Measurements from ENCODE around the gene ANKS3. TPM values are rescaled to one million over a fixed set of nuclear protein-coding genes. Genes with fewer than 3 reads are reported as not detected.

The ANKS3 gene, protein sequence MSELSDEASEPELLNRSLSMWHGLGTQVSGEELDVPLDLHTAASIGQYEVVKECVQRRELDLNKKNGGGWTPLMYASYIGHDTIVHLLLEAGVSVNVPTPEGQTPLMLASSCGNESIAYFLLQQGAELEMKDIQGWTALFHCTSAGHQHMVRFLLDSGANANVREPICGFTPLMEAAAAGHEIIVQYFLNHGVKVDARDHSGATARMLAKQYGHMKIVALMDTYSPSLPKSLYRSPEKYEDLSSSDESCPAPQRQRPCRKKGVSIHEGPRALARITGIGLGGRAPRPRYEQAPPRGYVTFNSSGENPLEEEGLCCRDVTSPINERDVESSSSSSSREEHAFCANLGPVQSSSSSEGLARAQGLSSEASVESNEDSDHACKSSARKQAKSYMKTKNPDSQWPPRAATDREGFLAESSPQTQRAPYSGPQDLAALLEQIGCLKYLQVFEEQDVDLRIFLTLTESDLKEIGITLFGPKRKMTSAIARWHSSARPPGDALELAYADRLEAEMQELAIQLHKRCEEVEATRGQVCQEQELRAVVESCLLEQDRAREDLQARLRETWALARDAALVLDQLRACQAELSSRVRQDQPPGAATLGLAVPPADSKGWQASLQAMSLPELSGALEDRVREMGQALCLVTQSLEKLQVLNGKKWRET
- total RNA-seq (27.6 TPM), polyA plus RNA-seq (ENCODE audit: insufficient read depth, low read depth, low replicate concordance) (20.7 TPM)
- long read RNA-seq, donor 1, partial matches to known transcripts: 0 of 1 reads
- long read RNA-seq, donor 1, other reads (novel, unspliced or antisense): 0 of 1 reads
- long read RNA-seq, donor 2, partial matches to known transcripts: 0 of 3 reads
- long read RNA-seq, donor 2, other reads (novel, unspliced or antisense): 0 of 3 reads
- long read RNA-seq, donor 3, partial matches to known transcripts: 0 of 3 reads
- long read RNA-seq, donor 3, other reads (novel, unspliced or antisense): 0 of 3 reads
- long read RNA-seq, donor 4, partial matches to known transcripts: 0 of 2 reads
- long read RNA-seq, donor 4, other reads (novel, unspliced or antisense): 0 of 2 reads
- long read RNA-seq, donor 5: 0 reads
- long read RNA-seq, donor 6, partial matches to known transcripts: 0 of 1 reads
- long read RNA-seq, donor 6, other reads (novel, unspliced or antisense): 0 of 1 reads
- long read RNA-seq, donor 7, partial matches to known transcripts: 6 of 50 reads
- long read RNA-seq, donor 7, other reads (novel, unspliced or antisense): 43 of 50 reads
- long read RNA-seq, donor 8, partial matches to known transcripts: 0 of 2 reads
- long read RNA-seq, donor 8, other reads (novel, unspliced or antisense): 0 of 2 reads
- long read RNA-seq, donor 9, partial matches to known transcripts: 0 of 1 reads
- long read RNA-seq, donor 9, other reads (novel, unspliced or antisense): 0 of 1 reads
- long read RNA-seq, donor 10, partial matches to known transcripts: 0 of 2 reads
- long read RNA-seq, donor 10, other reads (novel, unspliced or antisense): 0 of 2 reads

- Histone ChIP-seq H3K27me3 (ENCODE audit: control insufficient read depth, insufficient read depth, low read length) (no peaks in the 10 kb centered on the region), H3K27ac (ENCODE audit: low read depth in 2 of 2, low read length in 2 of 2) (peak within 1 kb of the TSS; percentile 78 to 82), H3K36me3 (ENCODE audit: control insufficient read depth in 2 of 3, insufficient read depth in 3 of 3, low read length in 3 of 3) (no peaks in the 10 kb centered on the region), H3K9ac (ENCODE audit: low read length in 3 of 3) (peak within 1 kb of the TSS; percentile 59 to 69 (median 59)), H3K4me3 (ENCODE audit: low read length in 3 of 3) (peak within 1 kb of the TSS; percentile 83 to 97 (median 91)), H3K4me1 (ENCODE audit: control insufficient read depth in 2 of 3, insufficient read depth in 2 of 3, low read depth in 1 of 3, low read length in 3 of 3) (peaks cover 0 to 7% (median 6%) of the 10 kb centered on the region in 3 donors), H3K9me3 (ENCODE audit: control insufficient read depth in 2 of 3, insufficient read depth in 1 of 3, low read length in 3 of 3) (no peaks in the 10 kb centered on the region)
- FAIRE-seq (peak; percentile 73), DNase-seq (peak; percentile 96 to 98 (median 97))
- intact Hi-C loops (cut with DNase I): no loop called here
- no peak for TF ChIP-seq CTCF (IDR thresholded peaks at IDR 0.05; ENCODE audit: borderline replicate concordance, extremely low read depth, insufficient read depth)
These were observed at the start of gene ANKS3, which contains the start of gene DNAAF8 for GRCh38 chr16:4734063-4734729. TSS of gene ANKS3 (minus strand) at chr16:4734271. CDS start at chr16:4730149, 4,122 bp downstream. TSS of gene DNAAF8 (plus strand) at chr16:4734537. CDS start at chr16:4736515, 1,978 bp downstream.

GRCh38 chr16:4783251-4783950, 49.3 kb upstream of the ANKS3 start:
- H3K27me3 ChIP-seq (ENCODE audit: control insufficient read depth, insufficient read depth, low read length): no peaks in the 10 kb centered on the region
- no peak for TF ChIP-seq CTCF (IDR thresholded peaks at IDR 0.05; ENCODE audit: borderline replicate concordance, extremely low read depth, insufficient read depth)
- no peak overlapping the region for H3K27ac ChIP-seq (ENCODE audit: low read depth in 2 of 2, low read length in 2 of 2)
- DNase-seq (no peak), FAIRE-seq (no peak)
- no peak overlapping the region for H3K9ac ChIP-seq (ENCODE audit: low read length in 3 of 3)
- no peaks in the 10 kb centered on the region for H3K4me1 ChIP-seq (ENCODE audit: control insufficient read depth in 2 of 3, insufficient read depth in 2 of 3, low read depth in 1 of 3, low read length in 3 of 3)
- H3K36me3 ChIP-seq (ENCODE audit: control insufficient read depth in 2 of 3, insufficient read depth in 3 of 3, low read length in 3 of 3): no peaks in the 10 kb centered on the region
- no peak overlapping the region for H3K4me3 ChIP-seq (ENCODE audit: low read length in 3 of 3)
- intact Hi-C loops (cut with DNase I): no loop called here
- H3K9me3 ChIP-seq (ENCODE audit: control insufficient read depth in 2 of 3, insufficient read depth in 1 of 3, low read length in 3 of 3): no peaks in the 10 kb centered on the region
